IMR-90 (cell line): ENCODE data around the gene TNFRSF1B. TPM values are rescaled to one million over a fixed set of nuclear protein-coding genes. Genes with fewer than 3 reads are reported as not detected.

ENCODE experiments used
- ATAC-seq: fragments of 200-7000 bp; cut with Tn5 transposase; 2 replicates; pipeline ENCODE4 v1.9.1; 2020; ENCODE audit warnings: low read depth, mild to moderate bottlenecking, moderate library complexity
- BruUV-seq: library from RNA; stranded (reverse); fragments of 400-500 nt; replicated peaks from 2 replicates; lab custom pipeline; 2021; lab: Mats Ljungman, UMichigan
- CTCF ChIA-PET: fragments of 300-600 bp; formaldehyde crosslinking; extraction: SDS; loops from one replicate; lab custom pipeline; 2021; ENCODE audit warnings: antibody characterized with exemption; lab: Yijun Ruan, JAX
- POLR2A ChIA-PET: fragments of 300-600 bp; sonication (Branson Sonifier 250); formaldehyde crosslinking; loops from one replicate; lab custom pipeline; 2022; ENCODE audit warnings: antibody characterized with exemption; ENCODE audit not compliant: unreplicated experiment; lab: Charles Lee
- DNase-seq: peaks from one replicate; pipeline ENCODE4 v3.0.0; 2013
- H2AFZ ChIP-seq: replicated peaks from 2 replicates; pipeline ENCODE3; 2013; ENCODE audit warnings: low read length, mild to moderate bottlenecking; ENCODE audit not compliant: poor library complexity
- H2AK5ac ChIP-seq: 2 replicates; pipeline ENCODE4 v1.6.1; 2013; ENCODE audit warnings: low read depth, low read length, inconsistent platforms
- H2AK9ac ChIP-seq: replicated peaks from 2 replicates; pipeline ENCODE3; 2013; ENCODE audit warnings: mild to moderate bottlenecking, low read depth, low read length, moderate library complexity; ENCODE audit not compliant: poor library complexity
- H2BK120ac ChIP-seq: 2 replicates; pipeline ENCODE4 v1.6.1; 2013; ENCODE audit warnings: low read depth, low read length, inconsistent platforms
- H2BK15ac ChIP-seq: 3 replicates; pipeline ENCODE4 v1.6.1; 2013; ENCODE audit warnings: low read depth, low read length, inconsistent platforms
- H2BK20ac ChIP-seq: 2 replicates; pipeline ENCODE4 v1.6.1; 2013; ENCODE audit warnings: low read depth, mild to moderate bottlenecking, inconsistent platforms, low read length, moderate library complexity
- H2BK5ac ChIP-seq: 2 replicates; pipeline ENCODE4 v1.6.1; 2013; ENCODE audit warnings: mild to moderate bottlenecking, low read depth, low read length, inconsistent platforms; ENCODE audit not compliant: poor library complexity, severe bottlenecking
- H3K14ac ChIP-seq: replicated peaks from 2 replicates; pipeline ENCODE4 v1.6.1; 2013; ENCODE audit warnings: low read depth, low read length, inconsistent platforms
- H3K18ac ChIP-seq: 2 replicates; pipeline ENCODE4 v1.6.1; 2013; ENCODE audit warnings: low read depth, low read length, control low read depth
- H3K23ac ChIP-seq: 2 replicates; pipeline ENCODE4 v1.6.1; 2013; ENCODE audit warnings: low read depth, low read length, inconsistent platforms
- H3K27ac ChIP-seq: 2 replicates; pipeline ENCODE4 v1.5.1; 2013; ENCODE audit warnings: mild to moderate bottlenecking, control low read depth, low read length; ENCODE audit not compliant: insufficient read depth
- H3K27me3 ChIP-seq: 2 replicates; pipeline ENCODE4 v1.6.1; 2013; ENCODE audit warnings: low read length; ENCODE audit not compliant: control insufficient read depth, insufficient read depth
- H3K36me3 ChIP-seq: 2 replicates; pipeline ENCODE4 v1.6.1; 2013; ENCODE audit warnings: low read length, mixed read lengths; ENCODE audit not compliant: control insufficient read depth, insufficient read depth
- H3K4ac ChIP-seq: 2 replicates; pipeline ENCODE4 v1.6.1; 2013; ENCODE audit warnings: low read depth, low read length, inconsistent platforms
- H3K4me1 ChIP-seq: 2 replicates; pipeline ENCODE4 v1.6.1; 2013; ENCODE audit warnings: low read length, mixed read lengths; ENCODE audit not compliant: control insufficient read depth, insufficient read depth
- H3K4me2 ChIP-seq: 2 replicates; pipeline ENCODE4 v1.6.1; 2013; ENCODE audit warnings: low read depth, mild to moderate bottlenecking, control low read depth, low read length, moderate library complexity
- H3K4me3 ChIP-seq: 2 replicates; pipeline ENCODE4 v1.5.1; 2013; ENCODE audit warnings: low read depth, mild to moderate bottlenecking, control low read depth, low read length, moderate library complexity; ENCODE audit not compliant: insufficient read depth
- H3K56ac ChIP-seq: 2 replicates; pipeline ENCODE4 v1.6.1; 2013; ENCODE audit warnings: low read length, inconsistent platforms; ENCODE audit not compliant: insufficient read depth; ENCODE audit errors: extremely low read depth
- H3K79me1 ChIP-seq, 2 experiments: 2 replicates each; pipeline ENCODE4 v1.6.1; 2013; ENCODE audit warnings: low read length in 2 of 2, inconsistent platforms in 1 of 2, low read depth in 1 of 2
- H3K9ac ChIP-seq: 2 replicates; pipeline ENCODE4 v1.6.1; 2013; ENCODE audit warnings: low read depth, low read length, control low read depth
- H3K9me1 ChIP-seq: 2 replicates; pipeline ENCODE4 v1.6.1; 2013; ENCODE audit warnings: low read length, inconsistent platforms; ENCODE audit not compliant: insufficient read depth
- H3K9me3 ChIP-seq: 2 replicates; pipeline ENCODE4 v1.6.1; 2013; ENCODE audit warnings: low read length; ENCODE audit not compliant: control insufficient read depth, insufficient read depth
- H4K20me1 ChIP-seq: 2 replicates; pipeline ENCODE4 v1.6.1; 2013; ENCODE audit warnings: low read length, inconsistent platforms; ENCODE audit not compliant: insufficient read depth
- H4K5ac ChIP-seq: 2 replicates; pipeline ENCODE4 v1.6.1; 2013; ENCODE audit warnings: mild to moderate bottlenecking, low read depth, low read length, control low read depth
- H4K8ac ChIP-seq, 2 experiments: 2 replicates each; pipeline ENCODE4 v1.6.1; 2013; ENCODE audit warnings: low read depth in 2 of 2, low read length in 2 of 2, control low read depth in 1 of 2, inconsistent platforms in 1 of 2
- H4K91ac ChIP-seq: 2 replicates; pipeline ENCODE4 v1.6.1; 2013; ENCODE audit warnings: low read depth, low read length, inconsistent platforms; ENCODE audit not compliant: insufficient read depth
- CEBPB ChIP-seq: IDR thresholded peaks from 2 replicates; pipeline ENCODE4 v1.6.1; 2012; ENCODE audit warnings: low read depth, low read length, improper control_type of control experiment
- MAZ ChIP-seq: IDR thresholded peaks from 2 replicates; pipeline ENCODE4 v1.6.1; 2012; ENCODE audit warnings: low read depth, mild to moderate bottlenecking, low read length, improper control_type of control experiment, moderate library complexity, borderline replicate concordance
- WGBS, 2 experiments: methylation state at CpG; one replicate each; pipeline versions ENCODE4 v1.1.5 to v1.1.7; 2013; ENCODE audit warnings: missing lambda C conversion rate in 2 of 2; ENCODE audit not compliant: insufficient read length in 1 of 2; ENCODE audit errors: extremely low coverage in 2 of 2; 5-methylcytosine and 5-hydroxymethylcytosine counted together
- dilution Hi-C: fragments of 300-500 bp; cut with HindIII; formaldehyde crosslinking; loops from one replicate; pipeline ENCODE4 v1.14.3; 2018; ENCODE audit warnings: low sequenced_read_pairs; ENCODE audit not compliant: unreplicated experiment
- in situ Hi-C: fragments of 300-500 bp; cut with MboI; formaldehyde crosslinking; loops from 3 replicates; pipeline ENCODE4 v1.14.3; 2019; ENCODE audit warnings: low sequenced_read_pairs, inconsistent platforms, mixed read lengths
- intact Hi-C: fragments of 100-400 bp; cut with micrococcal nuclease; formaldehyde crosslinking; loops from 2 replicates; pipeline ENCODE4 v1.10.0; 2022
- polyA plus RNA-seq, 3 experiments: library from polyadenylated mRNA; depleted of rRNA; stranded (reverse); fragments of >200 nt; gene quantifications; 2 replicates each; pipeline ENCODE4 v1.2.3, GENCODE V29; 2012; ENCODE audit warnings: low replicate concordance in 1 of 3
- total RNA-seq: library from RNA; depleted of rRNA; stranded (reverse); fragments of >200 nt; gene quantifications from 2 replicates; pipeline ENCODE4 v1.2.3, GENCODE V29; 2012

The TNFRSF1B gene
- total and polyA plus RNA-seq, 2 of the 4 experiments (the other 2 are of a cell fraction) = 4.3 to 8.9 TPM

GRCh38 chr1:12136916-12137610 lies 29.7 kb upstream of the TNFRSF1B start:
- Histone ChIP-seq H3K18ac (no peak overlapping the region), H2AFZ (no peak overlapping the region), H2AK9ac (no peak overlapping the region), H3K4me1 (peaks cover 7% of the 10 kb centered on the region; the same call in 1 of the 2 replicates), H3K4ac (no peak overlapping the region), H3K36me3 (no peaks in the 10 kb centered on the region), H4K5ac (no peak overlapping the region), H2BK20ac (no peak overlapping the region), H3K27me3 (no peaks in the 10 kb centered on the region), H2AK5ac (no peak overlapping the region), H3K4me3 (no peak overlapping the region), H3K79me1 (no peaks in the 10 kb centered on the region), H3K9me1 (no peaks in the 10 kb centered on the region), H3K27ac (no peak overlapping the region), H2BK15ac (no peak overlapping the region), H3K56ac (no peak overlapping the region), H4K20me1 (no peaks in the 10 kb centered on the region), H3K9me3 (no peaks in the 10 kb centered on the region), H3K9ac (no peak overlapping the region), H4K8ac (no peak overlapping the region), H3K14ac (no peak overlapping the region), H2BK5ac (no peak overlapping the region), H3K4me2 (no peak overlapping the region), H2BK120ac (no peak overlapping the region), H4K91ac (no peak overlapping the region), H3K23ac (no peak overlapping the region)
- peak; percentile 23 for DNase-seq
- 100% methylated on average over 3 of the region's 8 CpGs; no CpG with 5 or more reads in 1 of the 2 experiments for WGBS, 2 experiments
- in situ Hi-C loops = no loop called here
- dilution Hi-C loops = no loop called here
- no TSS peak for BruUV-seq
- CTCF ChIA-PET = interaction anchor here (1.0 kb wide), 1 partner anchor 74 kb away, joined by 3 read pairs; no protein-coding TSS in a partner anchor
- no peak for TF ChIP-seq MAZ
- TF ChIP-seq CEBPB = 0 out of 2 replicates have a peak, but pooled peaks have one; percentile 40
- POLR2A ChIA-PET = no interaction called here
- no peak for ATAC-seq
- intact Hi-C loops = no loop called here
